ENCODE measurements around the gene ARHGAP40.

GRCh38 chr20:38604873-38605303 lies 3.3 kb downstream of the ARHGAP40 start:
- TF ChIP-seq EZH2phosphoT487 (IDR thresholded peaks at IDR 0.05; ENCODE audit: insufficient read depth, low read depth) (no peak), EZH2 (IDR thresholded peaks at IDR 0.05; ENCODE audit: insufficient read depth, poor library complexity, severe bottlenecking) (no peak)

Data from GM23248 (cell line).